Activated CD4-positive, alpha-beta T cell treated with anti-CD3 and anti-CD28 coated beads for 36 hours (primary cell): ENCODE results near the gene NRAS. TPM values are rescaled to one million over a fixed set of nuclear protein-coding genes. Genes with fewer than 3 reads are reported as not detected.

Experiments
- ATAC-seq: fragments of 200-7000 bp; cut with Tn5 transposase; one replicate; pipeline ENCODE4 v1.10.0; 2021; ENCODE audit warnings: mild to moderate bottlenecking, moderate library complexity
- CTCF ChIA-PET: fragments of 350-600 bp; sonication (Branson Sonifier 250); formaldehyde crosslinking; loops from one replicate; lab custom pipeline; 2021; ENCODE audit warnings: antibody characterized with exemption; lab: Charles Lee
- POLR2A ChIA-PET: fragments of 350-600 bp; sonication (Branson Sonifier 250); formaldehyde crosslinking; loops from one replicate; lab custom pipeline; 2021; ENCODE audit warnings: antibody characterized with exemption, inconsistent platforms; lab: Charles Lee
- DNase-seq: peaks from one replicate; pipeline ENCODE4 v3.0.0-alpha.2; 2020
- H3K27ac Mint-ChIP-seq: one replicate; pipeline ENCODE4 v1.8.0; 2021; ENCODE audit warnings: mixed read lengths
- H3K27me3 Mint-ChIP-seq: one replicate; pipeline ENCODE4 v1.8.0; 2021; ENCODE audit warnings: mixed read lengths
- H3K36me3 Mint-ChIP-seq: one replicate; pipeline ENCODE4 v1.8.0; 2021; ENCODE audit warnings: low read depth, mixed read lengths
- H3K4me1 Mint-ChIP-seq: one replicate; pipeline ENCODE4 v1.8.0; 2021; ENCODE audit warnings: mixed read lengths
- H3K4me3 Mint-ChIP-seq: one replicate; pipeline ENCODE4 v1.8.0; 2021; ENCODE audit warnings: mild to moderate bottlenecking, moderate library complexity, mixed read lengths
- H3K9me3 Mint-ChIP-seq: one replicate; pipeline ENCODE4 v1.8.0; 2021; ENCODE audit warnings: low read depth, mixed read lengths
- intact Hi-C, 2 experiments: fragments of 100-400 bp; cut with DNase I in 1 of 2; cut with micrococcal nuclease in 1 of 2; formaldehyde crosslinking; loops; one replicate each; pipeline versions ENCODE4 v1.14.2 to v1.15.1; 2022 to 2024; cut with DNase I, micrococcal nuclease
- total RNA-seq, 2 experiments: library from RNA; stranded (reverse); gene quantifications; one replicate each; pipeline ENCODE4 v1.2.3, GENCODE V29; 2021

The NRAS gene
- total RNA-seq, 2 experiments from 2014 or later = 53.0 to 55.0 TPM

DNA sequence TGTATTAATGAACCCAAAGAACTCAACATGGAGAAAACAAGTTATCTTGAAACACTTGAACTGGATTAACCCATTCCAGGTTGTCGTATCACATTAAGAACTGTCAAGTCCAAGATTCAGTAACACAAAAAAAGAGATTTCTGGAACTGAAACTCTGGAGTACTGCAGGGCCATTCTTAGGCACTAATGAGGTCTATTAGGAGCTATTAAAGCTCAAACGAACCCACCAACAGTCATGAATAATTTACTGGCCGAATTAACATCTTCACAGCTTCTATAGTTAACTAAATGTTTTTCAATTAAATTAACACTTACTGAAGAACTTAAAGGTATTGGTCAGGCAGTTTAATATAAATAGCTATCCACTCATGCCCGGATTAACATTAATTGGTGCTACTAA, 36.6 kb upstream of the NRAS start:
- H3K4me1 Mint-ChIP-seq = peaks cover 86% of the 10 kb centered on the region
- no peak overlapping the region for H3K4me3 Mint-ChIP-seq
- H3K27me3 Mint-ChIP-seq = no peaks in the 10 kb centered on the region
- DNase-seq (no peak), ATAC-seq (no peak)
- peaks cover 68% of the 10 kb centered on the region for H3K36me3 Mint-ChIP-seq
- ChIA-PET POLR2A (interaction anchor here (0.9 kb wide), 1 partner anchor 243 kb away, joined by 3 read pairs; no protein-coding TSS in a partner anchor), CTCF (interaction anchor here (0.6 to 0.7 kb wide), 2 partner anchors 9 to 363 kb away, joined by 3 to 4 read pairs; no protein-coding TSS in a partner anchor)
- no peak overlapping the region for H3K27ac Mint-ChIP-seq
- H3K9me3 Mint-ChIP-seq = no peaks in the 10 kb centered on the region
- intact Hi-C loops = no loop called here

DNA sequence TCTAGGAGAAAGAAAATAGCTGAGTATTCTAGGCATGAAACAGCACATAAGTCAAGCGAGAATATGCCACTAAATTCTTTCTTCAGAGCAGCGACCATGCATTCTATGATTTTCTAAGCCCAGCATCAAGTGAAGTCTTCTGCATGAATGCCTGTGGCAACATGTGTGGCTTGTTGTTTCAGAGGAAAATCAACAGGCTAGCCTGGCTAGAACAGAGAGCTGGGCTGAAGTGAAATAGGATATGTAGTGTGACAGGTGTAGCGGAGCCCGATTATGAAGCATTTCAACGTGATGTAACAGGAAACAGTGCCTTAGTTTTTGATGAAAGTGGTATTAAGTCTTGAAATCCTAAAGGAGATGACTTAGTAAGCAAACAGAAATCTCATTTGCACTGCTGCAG, 34.2 kb upstream of the NRAS start:
- CTCF ChIA-PET = no interaction called here
- peaks cover 93% of the 10 kb centered on the region for H3K4me1 Mint-ChIP-seq
- H3K36me3 Mint-ChIP-seq = peaks cover 62% of the 10 kb centered on the region
- peak overlapping the region; percentile 42 for H3K27ac Mint-ChIP-seq
- POLR2A ChIA-PET = no interaction called here
- H3K9me3 Mint-ChIP-seq = no peaks in the 10 kb centered on the region
- peak overlapping the region; percentile 30 for H3K4me3 Mint-ChIP-seq
- DNase-seq = no peak
- intact Hi-C loops = loop anchor here in 1 of 2 experiments (1.0 kb wide), 1 partner anchor 11 kb away; no protein-coding TSS in a partner anchor
- no peaks in the 10 kb centered on the region for H3K27me3 Mint-ChIP-seq
- ATAC-seq = no peak

DNA sequence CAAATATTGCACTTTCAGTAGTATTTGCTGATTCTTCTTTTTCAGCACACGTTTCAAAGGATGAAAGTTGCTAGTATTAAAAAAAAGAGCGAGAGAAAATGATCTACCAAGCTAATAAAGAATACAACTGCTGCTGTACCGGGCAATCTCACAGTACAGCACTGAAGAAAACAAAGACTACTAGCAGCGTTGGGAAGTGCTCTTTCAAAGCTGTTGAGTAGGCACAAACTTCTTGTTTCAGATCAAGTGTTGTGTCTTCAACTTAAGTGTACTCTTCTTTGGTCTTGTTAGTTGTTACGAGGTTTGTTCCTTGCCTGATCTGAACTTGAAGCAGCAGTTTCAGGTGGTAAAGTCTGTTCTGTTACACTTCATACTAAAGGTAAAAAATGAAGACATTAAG, 33.3 kb upstream of the NRAS start:
- H3K36me3 Mint-ChIP-seq = peaks cover 63% of the 10 kb centered on the region
- peaks cover 91% of the 10 kb centered on the region for H3K4me1 Mint-ChIP-seq
- H3K9me3 Mint-ChIP-seq = no peaks in the 10 kb centered on the region
- H3K27ac Mint-ChIP-seq = peak overlapping the region; percentile 63
- CTCF ChIA-PET = no interaction called here
- ATAC-seq (no peak), DNase-seq (no peak)
- no peak overlapping the region for H3K4me3 Mint-ChIP-seq
- intact Hi-C loops = loop anchor here in 1 of 2 experiments (10.0 kb wide), 1 partner anchor 345 kb away; no protein-coding TSS in a partner anchor
- POLR2A ChIA-PET = no interaction called here
- H3K27me3 Mint-ChIP-seq = no peaks in the 10 kb centered on the region

DNA sequence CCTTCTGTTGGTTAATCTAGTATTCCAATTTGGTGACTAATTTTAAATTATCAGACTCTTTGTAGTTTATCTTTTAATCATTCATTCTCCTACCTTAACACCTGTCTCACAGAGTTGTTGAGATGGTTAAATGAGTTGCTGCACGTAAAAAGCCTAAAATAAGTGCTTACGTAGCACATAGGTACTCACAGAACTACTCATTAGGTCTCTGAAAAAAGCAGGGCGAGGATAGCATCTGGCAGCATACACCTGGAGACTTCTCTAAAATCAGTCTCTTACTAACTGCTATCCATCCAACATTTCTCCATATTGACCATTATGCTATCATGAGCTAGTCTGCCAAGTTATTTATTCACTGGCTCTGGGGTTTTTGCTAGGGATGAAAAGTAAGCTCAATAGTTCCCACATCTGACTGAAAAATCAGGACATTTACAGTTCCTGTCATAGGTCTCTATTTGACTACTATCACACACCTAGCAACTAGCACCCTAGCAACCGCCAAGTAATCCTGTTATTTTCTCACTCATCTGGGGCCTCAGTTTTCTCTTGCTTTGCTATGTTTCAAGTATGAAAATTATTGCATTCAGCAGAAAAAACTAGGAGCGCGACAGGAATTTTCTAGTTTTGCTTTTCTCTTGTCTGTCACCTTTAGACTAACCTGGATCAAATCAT, 30.0 kb upstream of the NRAS start:
- Mint-ChIP-seq H3K4me1 (peaks cover 87% of the 10 kb centered on the region), H3K9me3 (no peaks in the 10 kb centered on the region), H3K27me3 (no peaks in the 10 kb centered on the region), H3K27ac (peak overlapping the region; percentile 29), H3K4me3 (no peak overlapping the region), H3K36me3 (peaks cover 61% of the 10 kb centered on the region)
- DNase-seq = peak; percentile 48
- ATAC-seq = peak; percentile 82
- ChIA-PET POLR2A (interaction anchor here (0.7 to 1.5 kb wide), 3 partner anchors 9 to 31 kb away, joined by 3 to 9 read pairs (median 4); partner anchors contain the start of gene CSDE1), CTCF (interaction anchor here (0.6 to 1.3 kb wide), 4 partner anchors 9 to 44 kb away, joined by 3 to 4 read pairs (median 4); no protein-coding TSS in a partner anchor)
- intact Hi-C loops = loop anchor here (1.0 to 10.0 kb wide), 3 partner anchors 9 to 348 kb away; no protein-coding TSS in a partner anchor

DNA sequence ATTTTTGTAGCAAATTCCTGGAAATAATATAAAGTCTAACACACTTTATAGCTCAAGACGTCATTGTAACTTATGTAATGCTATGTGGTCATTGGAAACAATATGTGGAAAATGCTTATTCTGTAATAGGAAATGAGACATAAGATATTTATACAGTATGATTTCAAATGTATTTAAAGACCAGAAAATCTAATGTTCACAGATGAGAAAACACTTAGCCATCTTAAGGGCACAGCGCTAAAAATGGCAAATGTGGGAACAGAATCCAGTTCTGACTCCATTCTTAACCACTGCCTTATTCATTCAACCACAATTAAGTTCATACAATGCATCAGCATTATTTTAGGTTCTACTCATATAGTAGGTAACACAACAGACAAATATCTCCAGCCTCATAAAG, 28.7 kb upstream of the NRAS start:
- intact Hi-C loops = loop anchor here in 1 of 2 experiments (10.0 kb wide), 1 partner anchor 350 kb away; no protein-coding TSS in a partner anchor
- peak overlapping the region; percentile 37 for H3K27ac Mint-ChIP-seq
- no peaks in the 10 kb centered on the region for H3K27me3 Mint-ChIP-seq
- H3K9me3 Mint-ChIP-seq = no peaks in the 10 kb centered on the region
- ATAC-seq (peak; percentile 80), DNase-seq (peak; percentile 29)
- H3K36me3 Mint-ChIP-seq = peaks cover 57% of the 10 kb centered on the region
- ChIA-PET POLR2A (no interaction called here), CTCF (interaction anchor here (0.9 to 2.4 kb wide), 2 partner anchors 10 to 23 kb away, joined by 3 to 6 read pairs; no protein-coding TSS in a partner anchor)
- peaks cover 80% of the 10 kb centered on the region for H3K4me1 Mint-ChIP-seq
- no peak overlapping the region for H3K4me3 Mint-ChIP-seq

DNA sequence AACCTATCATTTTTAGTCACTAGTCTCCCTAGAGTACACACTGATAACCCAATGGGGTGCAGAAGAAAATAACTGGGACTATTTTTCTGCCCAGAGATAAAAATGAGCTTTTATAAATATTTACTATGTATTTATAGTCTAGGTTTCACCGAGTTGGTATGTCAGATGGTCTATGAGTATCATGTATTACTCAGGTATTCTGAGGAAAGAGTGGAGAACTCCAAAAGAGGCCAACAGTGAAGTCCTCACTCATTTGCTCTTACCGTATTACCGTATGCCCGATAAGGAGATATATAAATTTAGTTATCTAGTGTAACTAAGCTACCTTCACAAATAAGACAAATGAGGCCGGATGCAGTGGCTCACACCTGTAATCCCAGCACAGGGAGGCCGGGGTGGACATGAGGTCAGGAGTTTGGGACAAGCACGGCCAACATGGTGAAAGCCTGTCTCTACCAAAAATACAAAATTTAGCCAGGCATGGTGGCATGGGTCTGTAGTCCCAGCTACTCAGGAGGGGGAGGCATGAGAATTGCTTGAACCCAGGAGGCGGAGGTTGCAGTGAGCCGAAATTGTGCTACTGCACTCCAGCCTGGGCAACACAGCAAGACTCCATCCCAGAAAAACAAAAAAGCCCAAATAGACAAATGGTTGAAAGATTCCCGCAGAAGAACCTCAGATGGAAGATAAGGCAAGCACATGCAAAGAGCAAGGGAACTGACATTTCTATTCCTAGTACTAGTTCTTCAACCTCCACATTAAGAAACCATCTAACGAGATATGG, 25.6 kb upstream of the NRAS start:
- intact Hi-C loops = loop anchor here in 1 of 2 experiments (2.0 to 10.0 kb wide), 2 partner anchors 15 to 353 kb away; partner anchors contain the start of gene CSDE1
- H3K27ac Mint-ChIP-seq = peak overlapping the region; percentile 51
- CTCF ChIA-PET = interaction anchor here (0.8 to 1.3 kb wide), 2 partner anchors 15 to 24 kb away, joined by 3 read pairs; no protein-coding TSS in a partner anchor

DNA sequence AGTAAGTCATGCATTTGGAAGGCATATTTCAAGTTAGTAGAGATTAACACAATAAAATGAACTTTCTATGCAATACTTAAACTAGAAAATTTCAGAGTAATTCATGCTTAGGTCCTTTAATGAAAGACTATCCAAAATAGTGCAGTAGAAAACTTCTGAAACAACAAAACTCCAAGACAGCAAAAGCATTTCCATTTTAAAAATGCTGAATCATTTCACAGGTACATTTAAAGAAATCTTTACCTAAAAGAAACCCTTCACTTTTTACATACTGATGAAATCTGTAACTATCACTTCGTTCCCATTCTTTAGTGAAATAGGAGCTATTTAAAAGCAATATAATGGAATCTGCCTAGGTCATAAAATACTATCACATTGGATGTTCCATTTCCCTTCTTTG, 23.8 kb upstream of the NRAS start:
- H3K36me3 Mint-ChIP-seq = peaks cover 56% of the 10 kb centered on the region
- H3K4me3 Mint-ChIP-seq = no peak overlapping the region
- H3K27me3 Mint-ChIP-seq = no peaks in the 10 kb centered on the region
- ChIA-PET POLR2A (no interaction called here), CTCF (interaction anchor here (0.6 kb wide), 1 partner anchor 9 kb away, joined by 3 read pairs; no protein-coding TSS in a partner anchor)
- no peak for ATAC-seq
- no peaks in the 10 kb centered on the region for H3K9me3 Mint-ChIP-seq
- H3K27ac Mint-ChIP-seq = no peak overlapping the region
- DNase-seq = no peak
- intact Hi-C loops = loop anchor here in 1 of 2 experiments (2.0 to 10.0 kb wide), 2 partner anchors 16 to 354 kb away; partner anchors contain the start of gene CSDE1
- H3K4me1 Mint-ChIP-seq = peaks cover 41% of the 10 kb centered on the region

More for the DNA sequence above, 25.6 kb upstream of the NRAS start:
- H3K27me3 Mint-ChIP-seq = no peaks in the 10 kb centered on the region
- no peak overlapping the region for H3K4me3 Mint-ChIP-seq
- no peaks in the 10 kb centered on the region for H3K9me3 Mint-ChIP-seq
- ATAC-seq (no peak), DNase-seq (no peak)
- peaks cover 59% of the 10 kb centered on the region for H3K4me1 Mint-ChIP-seq
- H3K36me3 Mint-ChIP-seq = peaks cover 54% of the 10 kb centered on the region
- POLR2A ChIA-PET = interaction anchor here (0.7 kb wide), 1 partner anchor 22 kb away, joined by 3 read pairs; no protein-coding TSS in a partner anchor

DNA sequence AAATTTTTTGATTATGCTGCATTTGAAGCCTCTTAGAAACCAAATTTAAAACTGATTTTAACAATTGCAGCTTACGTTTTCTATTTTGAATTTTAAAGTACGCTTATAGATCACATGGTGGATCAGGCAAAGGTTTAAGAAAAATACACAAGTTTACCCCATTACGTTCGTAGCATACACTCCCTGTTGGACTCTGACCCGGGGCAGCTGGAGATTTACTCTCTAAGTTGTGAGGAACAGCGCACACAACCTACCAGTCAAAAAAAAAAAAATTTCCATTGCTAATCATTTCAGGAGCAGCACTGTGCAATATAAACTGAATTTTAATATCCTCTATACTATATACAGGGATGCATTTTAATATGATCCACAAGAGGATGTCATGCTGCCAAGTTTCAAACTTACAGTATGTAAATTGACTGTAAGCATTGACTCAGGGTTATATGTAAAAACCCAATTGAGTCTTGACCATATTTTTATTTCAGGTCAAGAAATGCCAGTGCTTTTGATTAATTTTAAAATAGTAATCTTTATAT, 20.8 kb upstream of the NRAS start:
- Mint-ChIP-seq H3K4me1 (peaks cover 20% of the 10 kb centered on the region), H3K36me3 (peaks cover 66% of the 10 kb centered on the region), H3K9me3 (no peaks in the 10 kb centered on the region), H3K27ac (no peak overlapping the region), H3K4me3 (no peak overlapping the region), H3K27me3 (no peaks in the 10 kb centered on the region)
- ATAC-seq = no peak
- ChIA-PET CTCF (interaction anchor here (1.0 to 1.6 kb wide), 2 partner anchors 9 to 17 kb away, joined by 3 to 4 read pairs; no protein-coding TSS in a partner anchor), POLR2A (no interaction called here)
- intact Hi-C loops = no loop called here
- DNase-seq = no peak

DNA sequence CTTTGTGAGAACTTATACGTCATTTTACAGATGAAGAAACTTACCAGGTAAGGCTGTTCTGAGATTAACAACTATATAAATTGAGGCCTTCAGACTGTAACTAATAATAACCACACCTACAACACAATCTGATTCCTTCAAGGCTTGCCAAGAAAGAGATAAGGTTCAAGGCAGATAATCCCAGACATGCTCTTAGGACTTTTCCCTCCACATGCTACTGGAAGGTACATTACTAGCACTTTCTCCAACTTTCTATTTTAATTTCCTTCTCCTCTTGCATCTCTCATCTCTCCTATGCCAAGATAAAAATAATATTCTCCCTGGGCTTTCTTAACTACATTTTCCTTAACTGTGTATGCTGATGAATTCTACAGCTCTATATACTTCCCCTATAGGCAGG, 18.9 kb upstream of the NRAS start:
- no peak for DNase-seq
- H3K4me1 Mint-ChIP-seq = peaks cover 11% of the 10 kb centered on the region
- H3K27me3 Mint-ChIP-seq = no peaks in the 10 kb centered on the region
- no peak for ATAC-seq
- ChIA-PET POLR2A (no interaction called here), CTCF (no interaction called here)
- no peaks in the 10 kb centered on the region for H3K9me3 Mint-ChIP-seq
- intact Hi-C loops = no loop called here
- peaks cover 66% of the 10 kb centered on the region for H3K36me3 Mint-ChIP-seq
- no peak overlapping the region for H3K4me3 Mint-ChIP-seq
- H3K27ac Mint-ChIP-seq = no peak overlapping the region

DNA sequence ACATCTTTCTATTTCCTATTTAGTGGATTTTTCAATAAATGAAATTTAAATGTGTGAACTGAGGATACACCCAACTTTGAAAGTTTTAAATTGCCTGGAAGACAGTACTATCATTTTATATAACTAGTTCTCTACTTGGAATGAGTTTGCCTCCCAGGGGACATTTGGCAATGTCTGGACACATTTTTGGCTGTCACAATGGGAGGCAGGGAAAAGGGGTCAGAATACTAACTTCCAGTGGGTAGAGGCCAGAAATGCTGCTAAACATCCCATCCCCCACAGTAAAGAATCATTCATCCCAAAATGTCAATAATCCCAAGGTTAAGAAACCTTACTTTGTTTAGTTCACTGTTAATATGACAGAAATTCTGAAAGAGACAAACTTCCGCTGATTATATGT, 13.2 kb upstream of the NRAS start:
- no peak for ATAC-seq
- H3K4me3 Mint-ChIP-seq = no peak overlapping the region
- CTCF ChIA-PET = no interaction called here
- no peaks in the 10 kb centered on the region for H3K27me3 Mint-ChIP-seq
- peak overlapping the region; percentile 69 for H3K27ac Mint-ChIP-seq
- DNase-seq = no peak
- intact Hi-C loops = no loop called here
- H3K4me1 Mint-ChIP-seq = peaks cover 10% of the 10 kb centered on the region
- H3K9me3 Mint-ChIP-seq = no peaks in the 10 kb centered on the region
- H3K36me3 Mint-ChIP-seq = peaks cover 74% of the 10 kb centered on the region
- POLR2A ChIA-PET = no interaction called here

DNA sequence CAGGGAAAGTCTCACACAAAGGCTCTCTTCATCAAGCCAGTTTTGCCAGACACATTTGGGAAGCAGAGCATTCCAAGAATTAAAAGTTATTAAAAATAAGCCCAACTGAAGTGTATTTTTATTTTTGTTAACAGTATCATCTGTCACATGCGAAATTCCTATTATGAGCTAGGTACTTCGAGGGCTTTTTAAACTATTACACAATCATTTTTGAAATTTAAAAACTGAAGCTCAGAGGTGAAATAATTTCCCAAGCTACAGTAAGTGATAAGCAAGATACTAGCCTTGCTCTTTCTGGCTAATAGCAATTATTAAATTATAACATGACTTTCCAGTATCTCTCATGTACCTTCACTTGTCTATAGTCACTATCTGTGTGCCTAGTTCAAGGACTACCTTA, 12.0 kb upstream of the NRAS start:
- DNase-seq (no peak), ATAC-seq (no peak)
- Mint-ChIP-seq H3K27ac (peak overlapping the region; percentile 13), H3K27me3 (no peaks in the 10 kb centered on the region), H3K4me3 (no peak overlapping the region), H3K9me3 (no peaks in the 10 kb centered on the region), H3K4me1 (peaks cover 10% of the 10 kb centered on the region), H3K36me3 (peaks cover 71% of the 10 kb centered on the region)
- intact Hi-C loops = no loop called here
- POLR2A ChIA-PET = no interaction called here
- CTCF ChIA-PET = interaction anchor here (1.0 kb wide), 2 partner anchors 9 to 47 kb away, joined by 3 read pairs; no protein-coding TSS in a partner anchor
